NOMO-1 treated with dmso at 0.1 percent for 144 hours (cell line): ENCODE data around the gene BEND5.

Experiments used
- DNase-seq: peaks from one replicate; lab custom pipeline; 2025; ENCODE audit not compliant: unreplicated experiment; lab: John Stamatoyannopoulos, UW

BEND5 gene

GRCh38 chr1:48684381-48684780 lies 92.3 kb downstream of the BEND5 start:
- no peak for DNase-seq

DNA sequence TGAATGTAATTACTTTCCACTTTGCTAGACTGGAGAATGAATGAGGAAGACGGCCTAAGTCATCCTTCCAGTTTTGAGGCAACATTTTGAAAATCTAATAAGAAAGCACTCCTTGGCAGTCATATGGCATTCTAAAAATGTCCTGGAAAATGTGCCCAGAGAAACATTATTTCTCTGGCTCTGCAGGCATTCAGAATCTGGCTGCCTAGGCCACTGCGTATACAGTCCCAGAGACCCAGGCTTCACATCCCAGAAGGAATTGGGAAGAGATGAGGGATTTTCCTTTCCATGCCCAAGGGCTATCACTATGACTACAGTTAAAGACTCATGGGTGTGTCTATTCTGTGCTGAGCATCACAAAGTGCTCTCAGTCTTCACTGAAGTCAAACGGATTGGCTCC lies 92.9 kb downstream of the BEND5 start:
- DNase-seq, result no peak

DNA sequence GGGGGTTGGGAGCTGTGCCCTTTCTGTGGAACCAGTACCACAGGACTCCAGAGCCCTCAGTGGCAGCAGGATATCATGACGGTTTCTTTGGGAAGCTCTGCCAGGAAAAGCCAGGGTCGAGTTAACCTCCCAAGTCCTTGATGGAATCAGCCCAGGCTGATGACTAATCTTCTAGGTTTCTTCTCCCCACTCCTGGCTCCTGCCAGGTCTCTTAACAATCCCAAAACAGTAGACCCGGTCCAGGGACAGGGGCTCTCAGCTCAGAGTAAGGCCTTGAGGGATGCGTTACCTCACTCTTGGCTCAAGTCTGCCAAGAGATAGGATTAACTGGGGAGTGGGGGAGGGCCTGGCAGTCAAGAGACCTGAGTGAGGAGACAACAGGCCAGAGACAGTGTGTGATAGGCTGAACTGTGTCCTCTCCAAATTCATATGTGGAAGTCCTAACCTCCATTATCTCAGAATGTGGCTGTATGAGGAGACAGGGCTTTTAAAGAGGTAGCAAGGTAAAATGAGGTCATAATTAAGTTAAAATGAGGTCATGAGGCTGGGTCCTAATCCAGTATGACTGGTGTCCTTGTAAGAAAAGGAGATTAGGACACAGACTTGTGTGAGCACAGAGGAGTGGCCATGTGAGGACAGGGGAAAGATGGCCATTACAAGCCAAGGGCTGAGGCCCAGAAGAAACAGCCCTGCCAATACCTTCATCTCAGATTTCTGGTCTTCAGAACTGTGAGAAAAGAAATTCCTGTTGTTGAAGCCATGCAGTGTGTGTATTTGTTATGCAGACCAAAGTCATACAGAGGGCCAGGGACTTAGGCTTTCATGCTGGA lies 95.0 kb downstream of the BEND5 start:
- no peak for DNase-seq

- DNase-seq, result no peak
Measured at GRCh38 chr1:48680411-48681035, 96.2 kb downstream of the BEND5 start.

DNA sequence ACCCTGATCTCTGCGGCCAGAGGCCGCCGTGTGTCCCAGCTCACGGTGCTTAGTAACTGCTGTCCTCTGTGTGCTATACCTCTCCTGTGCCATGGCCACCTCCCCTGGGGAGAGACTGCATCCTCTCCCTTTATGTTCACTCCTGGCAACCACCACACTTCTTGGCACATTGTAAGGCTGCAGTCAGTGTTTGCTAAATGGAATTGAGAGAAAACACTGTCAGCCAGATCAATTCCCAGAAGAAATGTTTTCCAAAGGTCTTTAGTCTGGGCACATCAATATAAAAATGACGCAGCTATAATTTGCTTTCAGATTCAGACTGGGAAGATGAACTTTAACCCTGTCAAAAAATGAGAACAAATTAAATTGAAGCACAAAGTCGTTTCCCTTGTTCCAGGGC lies 96.8 kb downstream of the BEND5 start:
- no peak for DNase-seq

- no peak for DNase-seq
Measured at GRCh38 chr1:48678710-48679505, 97.8 kb downstream of the BEND5 start.
